GM12872 (cell line): Measurements from ENCODE around the gene TANGO6.

Experiments used
- CTCF ChIP-seq: IDR thresholded peaks from 3 replicates; pipeline ENCODE4 v1.5.1; 2011; ENCODE audit warnings: low read depth, mild to moderate bottlenecking, low read length, moderate library complexity; ENCODE audit not compliant: insufficient read depth

TANGO6 gene

GRCh38 chr16:69116906-69117305, 273.6 kb downstream of the TANGO6 start:
- no peak for TF ChIP-seq CTCF

GRCh38 chr16:69118468-69118867, 275.1 kb downstream of the TANGO6 start:
- TF ChIP-seq CTCF, result no peak

- no peak for TF ChIP-seq CTCF
Measured at GRCh38 chr16:69118994-69119393, 275.7 kb downstream of the TANGO6 start.

GRCh38 chr16:69119536-69119935, 276.2 kb downstream of the TANGO6 start:
- TF ChIP-seq CTCF, result no peak

- TF ChIP-seq CTCF, result no peak
Measured at GRCh38 chr16:69120096-69120664, 276.8 kb downstream of the TANGO6 start.

- TF ChIP-seq CTCF, result peak; percentile 61
Measured at GRCh38 chr16:69123910-69124309, 280.6 kb downstream of the TANGO6 start.

- no peak for TF ChIP-seq CTCF
Measured at GRCh38 chr16:69126221-69126620, 282.9 kb downstream of the TANGO6 start.
